ENCODE measurements around the gene PAPPA. TPM values are rescaled to one million over a fixed set of nuclear protein-coding genes. Genes with fewer than 3 reads are reported as not detected.

The PAPPA gene
- total and polyA plus RNA-seq, 2 of the 8 experiments (the other 6 are each of a cell fraction or from before 2014, with no cell fraction given): 0.18 to 0.63 TPM

DNA sequence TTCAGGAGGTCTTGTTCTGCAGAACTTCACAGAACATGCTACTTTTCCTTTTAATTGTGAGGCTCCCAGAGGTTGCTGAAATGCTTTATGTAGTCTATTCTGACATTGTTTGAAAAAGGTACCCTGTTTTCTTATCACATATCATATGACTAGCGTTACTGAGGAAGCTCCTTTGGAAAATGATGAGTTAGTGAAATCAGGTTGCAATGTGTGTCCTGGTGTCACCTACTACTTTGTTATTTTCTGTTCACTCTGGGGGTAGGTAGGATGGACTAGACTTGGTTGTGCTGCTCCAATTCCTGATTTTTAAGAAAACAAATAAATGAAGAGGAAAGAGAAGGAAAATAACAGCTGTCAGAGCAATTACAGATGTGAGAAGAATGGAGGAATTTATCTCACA is 93.7 kb downstream of the PAPPA start:
- Histone ChIP-seq H3K56ac (replicated peaks; ENCODE audit: insufficient read length, low read depth, low read length) (no peak overlapping the region), H3K36me3 (ENCODE audit: control insufficient read depth in 2 of 4, insufficient read depth in 4 of 4, low read length in 3 of 4) (no peaks in the 10 kb centered on the region), H3K9me3 (ENCODE audit: insufficient read depth in 2 of 2, low read depth in 1 of 2, low read length in 1 of 2) (no peaks in the 10 kb centered on the region), H3K23ac (ENCODE audit: insufficient read length) (no peak overlapping the region), H4K5ac (ENCODE audit: insufficient read length, low read depth, low read length) (no peak overlapping the region), H3K79me2 (ENCODE audit: control insufficient read depth in 1 of 2, insufficient read depth in 2 of 2, low read length in 2 of 2) (no peaks in the 10 kb centered on the region), H2BK120ac (replicated peaks; ENCODE audit: low read depth, low read length) (no peak overlapping the region), H3K79me1 (ENCODE audit: low read depth, low read length) (no peaks in the 10 kb centered on the region), H3K4me2 (ENCODE audit: insufficient read depth in 1 of 2, low read depth in 2 of 2, low read length in 2 of 2) (no peak overlapping the region), H4K91ac (replicated peaks; ENCODE audit: insufficient read length, low read length) (no peak overlapping the region), H2BK12ac (ENCODE audit: low read depth, low read length) (no peak overlapping the region), H3K4ac (replicated peaks; ENCODE audit: insufficient read length, low read depth, low read length) (no peak overlapping the region), H3K4me3 (ENCODE audit: extremely low read depth in 1 of 4, insufficient read depth in 2 of 4, low read depth in 3 of 4, low read length in 4 of 4) (no peak overlapping the region), H2BK20ac (ENCODE audit: low read length) (no peak overlapping the region), H4K20me1 (replicated peaks in 1 of 2; ENCODE audit: control insufficient read depth in 1 of 2, insufficient read depth in 2 of 2, low read length in 2 of 2) (no peaks in the 10 kb centered on the region), H2BK5ac (ENCODE audit: low read depth, low read length) (no peak overlapping the region), H2BK15ac (ENCODE audit: low read length) (no peak overlapping the region), H3K23me2 (ENCODE audit: low read depth, low read length) (no peaks in the 10 kb centered on the region), H4K8ac (ENCODE audit: extremely low read depth, insufficient read depth, low read length) (no peak overlapping the region), H2AK5ac (ENCODE audit: low read depth, low read length) (no peak overlapping the region), H3K27ac (ENCODE audit: low read depth, low read length) (no peak overlapping the region), H3K9ac (replicated peaks in 1 of 4; ENCODE audit: extremely low read depth in 1 of 4, low read depth in 3 of 4, low read length in 3 of 4) (no peak overlapping the region), H2AFZ (ENCODE audit: low read length) (no peak overlapping the region), H3K18ac (ENCODE audit: extremely low read depth, low read length) (no peak overlapping the region), H3K4me1 (replicated peaks in 1 of 4; ENCODE audit: control insufficient read depth in 3 of 4, insufficient read depth in 4 of 4, low read length in 3 of 4) (no peaks in the 10 kb centered on the region), H3K14ac (ENCODE audit: insufficient read length) (no peak overlapping the region), H3K27me3 (replicated peaks in 1 of 4; ENCODE audit: control insufficient read depth in 3 of 4, extremely low read depth in 1 of 4, insufficient read depth in 3 of 4, low read length in 3 of 4) (no peaks in the 10 kb centered on the region)
- 83% methylated on average over 1 of the region's 1 CpG; no CpG with 5 or more reads in 1 of the 2 experiments for WGBS, 2 experiments (ENCODE audit: extremely low coverage in 1 of 2, insufficient coverage in 1 of 2, insufficient read length in 1 of 2, insufficient replicate concordance in 2 of 2, low coverage in 1 of 2, low lambda C conversion rate in 2 of 2, missing lambda C conversion rate in 1 of 2)
- FAIRE-seq (no peak), DNase-seq (ENCODE audit: low read depth in 1 of 2, low spot score in 2 of 2) (no peak)
- POLR2A ChIA-PET (ENCODE audit: partially characterized antibody): no interaction called here
- CTCF ChIA-PET (ENCODE audit: partially characterized antibody): no interaction called here
- TF ChIP-seq EP300 (IDR thresholded peaks at IDR 0.05; ENCODE audit: borderline replicate concordance in 1 of 2, low read depth in 2 of 2, low read length in 2 of 2) (no peak), TAF1 (IDR thresholded peaks at IDR 0.05; ENCODE audit: low read depth, low read length) (no peak), TBP (IDR thresholded peaks at IDR 0.05; ENCODE audit: low read depth, low read length) (no peak), SIRT6 (IDR thresholded peaks at IDR 0.05; ENCODE audit: low read length) (no peak), BRCA1 (IDR thresholded peaks at IDR 0.05; ENCODE audit: low read depth, low read length) (no peak), EZH2 (IDR thresholded peaks at IDR 0.05; ENCODE audit: low read depth, low read length, severe bottlenecking) (no peak), NANOG (IDR thresholded peaks at IDR 0.05; ENCODE audit: insufficient read depth, low read depth, low read length, poor library complexity, severe bottlenecking) (no peak), NRF1 (IDR thresholded peaks at IDR 0.05; ENCODE audit: low read depth, low read length) (no peak), RFX5 (IDR thresholded peaks at IDR 0.05; ENCODE audit: borderline replicate concordance, low read depth, low read length) (no peak)

Data from H1 (cell line).